SK-N-SH treated with all-trans-retinoic acid at 6 μM for 48 hours (cell line): ENCODE results near the gene NAA60.
"Not testable (repeated sequence)": the region's sequence is repeated elsewhere in the genome, so short reads cannot be mapped to it uniquely, and the experiment has no call there.

Source experiments
- ATAC-seq: fragments of 200-7000 bp; cut with Tn5 transposase; 3 replicates; pipeline ENCODE4 v1.9.1; 2020; ENCODE audit warnings: mild to moderate bottlenecking, moderate library complexity
- ARNTL ChIP-seq: fragments of 450-650 bp; formaldehyde crosslinking; IDR thresholded peaks from 2 replicates; pipeline ENCODE4 v1.5.0; 2020; ENCODE audit warnings: low read depth, mild to moderate bottlenecking, moderate library complexity, borderline replicate concordance
- CREB5 ChIP-seq: fragments of 250-450 bp; sonication (Bioruptor Pico); IDR thresholded peaks from 2 replicates; pipeline ENCODE4 v1.5.1; 2020; ENCODE audit warnings: low read depth, mild to moderate bottlenecking, moderate library complexity
- CSDC2 ChIP-seq: fragments of 250-450 bp; sonication (Bioruptor Pico); IDR thresholded peaks from 2 replicates; pipeline ENCODE4 v1.5.0; 2020; ENCODE audit warnings: mild to moderate bottlenecking, moderate library complexity
- ESRRG ChIP-seq: fragments of 250-450 bp; sonication (Bioruptor Pico); IDR thresholded peaks from 2 replicates; pipeline ENCODE4 v1.6.1; 2021; ENCODE audit warnings: mild to moderate bottlenecking
- GLIS3 ChIP-seq: fragments of 250-450 bp; sonication (Bioruptor Pico); IDR thresholded peaks from 2 replicates; pipeline ENCODE4 v1.5.0; 2020; ENCODE audit warnings: mild to moderate bottlenecking, moderate library complexity
- ISL1 ChIP-seq: fragments of 250-450 bp; sonication (Bioruptor Pico); IDR thresholded peaks from 2 replicates; pipeline ENCODE4 v2.1.2; 2022; ENCODE audit warnings: mild to moderate bottlenecking, moderate library complexity
- PATZ1 ChIP-seq: fragments of 250-450 bp; sonication (Bioruptor Pico); IDR thresholded peaks from 2 replicates; pipeline ENCODE4 v1.8.0; 2020; ENCODE audit warnings: mild to moderate bottlenecking, moderate library complexity, borderline replicate concordance
- POU6F1 ChIP-seq: fragments of 250-450 bp; sonication (Bioruptor Pico); IDR thresholded peaks from 2 replicates; pipeline ENCODE4 v1.8.0; 2021; ENCODE audit warnings: low read depth, mild to moderate bottlenecking, moderate library complexity, borderline replicate concordance
- PPARA ChIP-seq: fragments of 250-450 bp; sonication (Bioruptor Pico); IDR thresholded peaks from 2 replicates; pipeline ENCODE4 v1.5.0; 2020; ENCODE audit warnings: mild to moderate bottlenecking, borderline replicate concordance
- RARB ChIP-seq: fragments of 250-450 bp; sonication (Bioruptor Pico); IDR thresholded peaks from 2 replicates; pipeline ENCODE4 v1.8.0; 2021; ENCODE audit warnings: mild to moderate bottlenecking, moderate library complexity
- TCF4 ChIP-seq: fragments of 250-450 bp; sonication (Bioruptor Pico); IDR thresholded peaks from 2 replicates; pipeline ENCODE4 v1.8.0; 2021; ENCODE audit warnings: mild to moderate bottlenecking, moderate library complexity, borderline replicate concordance
- TOX ChIP-seq: fragments of 250-450 bp; sonication (Bioruptor Pico); IDR thresholded peaks from 2 replicates; pipeline ENCODE4 v1.8.0; 2021; ENCODE audit warnings: mild to moderate bottlenecking, moderate library complexity, borderline replicate concordance
- TSHZ2 ChIP-seq: fragments of 250-450 bp; sonication (Bioruptor Pico); IDR thresholded peaks from 2 replicates; pipeline ENCODE4 v1.5.0; 2020; ENCODE audit warnings: mild to moderate bottlenecking, moderate library complexity
- ZC3H10 ChIP-seq: fragments of 250-450 bp; sonication (Bioruptor Pico); IDR thresholded peaks from 2 replicates; pipeline ENCODE4 v1.5.1; 2021; ENCODE audit warnings: mild to moderate bottlenecking, moderate library complexity
- ZFP3 ChIP-seq: fragments of 250-450 bp; sonication (Bioruptor Pico); IDR thresholded peaks from 2 replicates; pipeline ENCODE4 v1.5.0; 2020; ENCODE audit warnings: mild to moderate bottlenecking, moderate library complexity
- ZFP30 ChIP-seq: fragments of 450-650 bp; formaldehyde crosslinking; IDR thresholded peaks from 2 replicates; pipeline ENCODE4 v1.5.0; 2022; ENCODE audit warnings: mild to moderate bottlenecking, moderate library complexity
- ZNF565 ChIP-seq: fragments of 450-650 bp; formaldehyde crosslinking; conservative IDR thresholded peaks from 2 replicates; pipeline ENCODE4 v1.5.0; 2020; ENCODE audit warnings: low read depth, mild to moderate bottlenecking, moderate library complexity
- ZNF70 ChIP-seq: fragments of 450-650 bp; formaldehyde crosslinking; IDR thresholded peaks from 2 replicates; pipeline ENCODE4 v1.5.0; 2020; ENCODE audit warnings: mild to moderate bottlenecking, moderate library complexity

Gene NAA60

DNA sequence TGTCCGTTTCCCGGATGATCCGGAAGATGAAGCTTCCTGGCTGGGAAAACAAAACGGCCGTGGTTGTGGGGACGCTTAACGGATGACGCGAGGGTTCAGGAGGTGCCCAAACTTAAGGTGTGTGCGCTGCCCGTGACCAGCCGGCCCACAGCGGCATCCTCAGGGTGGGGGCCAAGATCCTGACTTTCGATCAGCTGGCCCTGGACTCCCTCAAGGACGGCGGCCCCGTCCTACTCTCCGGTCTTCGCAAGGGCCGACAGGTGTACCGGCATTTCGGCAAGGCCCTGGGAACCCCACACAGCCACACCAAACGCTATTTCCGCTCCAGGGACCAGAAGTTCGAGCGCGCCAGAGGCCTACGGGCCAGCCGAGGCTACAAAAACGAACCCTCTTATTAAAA is 52.9 kb downstream of the NAA60 start:
- no peak for TF ChIP-seq ESRRG
- no peak for TF ChIP-seq TSHZ2 (CRISPR knock-in tag)
- TF ChIP-seq POU6F1 = no peak
- TF ChIP-seq TOX (CRISPR knock-in tag) = no peak
- TF ChIP-seq ZC3H10 (CRISPR knock-in tag) = no peak
- TF ChIP-seq ISL1 (CRISPR knock-in tag) = no peak
- TF ChIP-seq CREB5 (CRISPR knock-in tag) = no peak
- no peak for TF ChIP-seq ZFP30
- TF ChIP-seq RARB (CRISPR knock-in tag) = no peak
- no peak for TF ChIP-seq TCF4 (CRISPR knock-in tag)
- TF ChIP-seq PATZ1 (CRISPR knock-in tag) = no peak
- no peak for ATAC-seq

- no peak for ATAC-seq
- TF ChIP-seq ISL1 (CRISPR knock-in tag) = no peak
- no peak for TF ChIP-seq CSDC2 (CRISPR knock-in tag)
- no peak for TF ChIP-seq GLIS3 (CRISPR knock-in tag)
- TF ChIP-seq, all 23 proteins: peak for 0
Observed at GRCh38 chr16:3497771-3498170, 54.3 kb downstream of the NAA60 start.

DNA sequence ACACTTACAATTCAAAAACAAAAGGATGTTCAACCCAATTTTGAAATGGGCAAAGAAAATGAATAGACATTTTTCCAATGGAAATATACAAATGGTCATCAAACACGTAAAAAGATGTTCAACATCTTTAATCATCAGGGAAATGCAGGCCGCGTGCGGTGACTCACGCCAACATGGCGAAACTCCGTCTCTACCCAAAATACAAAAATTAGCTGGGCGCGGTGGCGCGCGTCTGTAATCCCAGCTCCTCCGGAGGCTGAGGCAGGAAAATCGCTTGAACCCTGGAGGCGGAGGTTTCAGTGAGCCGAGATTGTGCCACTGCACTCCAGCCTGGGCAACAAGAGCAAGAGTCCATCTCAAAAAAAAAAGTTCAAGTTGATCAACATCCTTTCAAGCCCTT is 55.5 kb downstream of the NAA60 start:
- TF ChIP-seq ZFP30 (no peak), ZC3H10 (CRISPR knock-in tag) (no peak), POU6F1 (no peak), ESRRG (no peak), GLIS3 (CRISPR knock-in tag) (no peak), ZNF70 (no peak), ZFP3 (CRISPR knock-in tag) (no peak), PPARA (no peak), ZNF565 (CRISPR knock-in tag) (no peak)
- ATAC-seq = no peak

- not testable (repeated sequence) for ATAC-seq
Observed at GRCh38 chr16:3501412-3501761, 57.9 kb downstream of the NAA60 start.

- TF ChIP-seq ZNF565 (CRISPR knock-in tag) (no peak), ZNF70 (no peak), TSHZ2 (CRISPR knock-in tag) (no peak), RARB (CRISPR knock-in tag) (no peak), ARNTL (CRISPR knock-in tag) (no peak), ZFP3 (CRISPR knock-in tag) (no peak), PPARA (no peak)
- ATAC-seq = no peak
Observed at GRCh38 chr16:3501783-3502400, 58.4 kb downstream of the NAA60 start.
